Measurements from ENCODE around the gene NBR1.

- TF ChIP-seq CTCF (IDR thresholded peaks at IDR 0.05) (no peak), POLR2AphosphoS5 (IDR thresholded peaks at IDR 0.05) (no peak)
Measured at GRCh38 chr17:43175213-43176118, 4.5 kb downstream of the NBR1 start.

All from esophagus muscularis mucosa (tissue), 3 donors.